ENCODE data around the gene TUFM.

DNA sequence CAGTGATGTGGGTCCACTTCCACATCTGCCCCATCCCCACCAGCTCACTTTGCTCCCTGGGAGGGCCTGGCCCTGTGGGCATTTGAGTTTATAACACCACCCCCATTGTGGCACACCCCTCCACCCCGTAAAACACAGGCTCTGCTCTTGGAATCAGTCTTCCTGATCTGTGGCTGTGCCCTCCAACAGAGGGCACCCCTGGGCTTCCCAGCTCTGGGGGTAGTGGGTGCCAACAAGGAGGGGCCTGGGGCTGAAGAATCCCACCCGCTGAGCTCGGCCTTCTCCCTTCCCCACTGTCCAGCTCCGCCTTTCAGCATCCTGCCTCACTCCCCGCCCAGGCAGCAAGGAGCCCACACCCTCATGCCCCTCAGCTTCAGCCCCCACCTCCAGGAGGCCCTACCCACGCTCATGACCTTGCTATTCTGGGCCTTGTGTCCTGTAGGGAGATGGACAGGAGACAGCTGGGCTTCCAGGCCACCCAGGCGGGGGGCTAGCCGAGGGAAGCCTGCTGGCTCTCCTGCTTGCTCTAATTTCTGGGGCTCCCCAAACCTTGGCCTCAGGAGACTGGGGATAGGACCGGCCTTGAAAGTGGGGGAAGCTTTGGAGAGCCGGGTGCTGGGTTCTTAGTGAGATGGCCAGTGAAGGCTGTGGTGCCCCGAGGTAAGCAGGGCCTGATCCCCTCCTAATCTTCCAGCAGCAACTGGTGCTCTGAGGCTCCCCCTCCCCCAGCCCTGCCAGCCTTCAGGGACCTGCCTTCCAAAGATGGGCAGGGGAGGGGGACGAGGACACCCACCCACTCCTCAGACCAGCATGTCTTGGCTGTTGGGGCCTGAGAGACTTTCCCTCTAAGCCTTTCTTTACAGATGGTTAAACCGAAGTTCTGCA lies 29.2 kb upstream of the TUFM start:
- TF ChIP-seq, protein P1, sequence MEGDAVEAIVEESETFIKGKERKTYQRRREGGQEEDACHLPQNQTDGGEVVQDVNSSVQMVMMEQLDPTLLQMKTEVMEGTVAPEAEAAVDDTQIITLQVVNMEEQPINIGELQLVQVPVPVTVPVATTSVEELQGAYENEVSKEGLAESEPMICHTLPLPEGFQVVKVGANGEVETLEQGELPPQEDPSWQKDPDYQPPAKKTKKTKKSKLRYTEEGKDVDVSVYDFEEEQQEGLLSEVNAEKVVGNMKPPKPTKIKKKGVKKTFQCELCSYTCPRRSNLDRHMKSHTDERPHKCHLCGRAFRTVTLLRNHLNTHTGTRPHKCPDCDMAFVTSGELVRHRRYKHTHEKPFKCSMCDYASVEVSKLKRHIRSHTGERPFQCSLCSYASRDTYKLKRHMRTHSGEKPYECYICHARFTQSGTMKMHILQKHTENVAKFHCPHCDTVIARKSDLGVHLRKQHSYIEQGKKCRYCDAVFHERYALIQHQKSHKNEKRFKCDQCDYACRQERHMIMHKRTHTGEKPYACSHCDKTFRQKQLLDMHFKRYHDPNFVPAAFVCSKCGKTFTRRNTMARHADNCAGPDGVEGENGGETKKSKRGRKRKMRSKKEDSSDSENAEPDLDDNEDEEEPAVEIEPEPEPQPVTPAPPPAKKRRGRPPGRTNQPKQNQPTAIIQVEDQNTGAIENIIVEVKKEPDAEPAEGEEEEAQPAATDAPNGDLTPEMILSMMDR (IDR thresholded peaks at IDR 0.05; ENCODE audit: insufficient read depth, low read length, poor library complexity, severe bottlenecking) = no peak
- no peak for TF ChIP-seq EZH2phosphoT487 (conservative IDR thresholded peaks at IDR 0.05; ENCODE audit: low read length)
